ENCODE data around the gene KCNJ13.

GRCh38 chr2:232791518-232791917 lies 15.2 kb upstream of the KCNJ13 start:
- TF ChIP-seq, protein P1, sequence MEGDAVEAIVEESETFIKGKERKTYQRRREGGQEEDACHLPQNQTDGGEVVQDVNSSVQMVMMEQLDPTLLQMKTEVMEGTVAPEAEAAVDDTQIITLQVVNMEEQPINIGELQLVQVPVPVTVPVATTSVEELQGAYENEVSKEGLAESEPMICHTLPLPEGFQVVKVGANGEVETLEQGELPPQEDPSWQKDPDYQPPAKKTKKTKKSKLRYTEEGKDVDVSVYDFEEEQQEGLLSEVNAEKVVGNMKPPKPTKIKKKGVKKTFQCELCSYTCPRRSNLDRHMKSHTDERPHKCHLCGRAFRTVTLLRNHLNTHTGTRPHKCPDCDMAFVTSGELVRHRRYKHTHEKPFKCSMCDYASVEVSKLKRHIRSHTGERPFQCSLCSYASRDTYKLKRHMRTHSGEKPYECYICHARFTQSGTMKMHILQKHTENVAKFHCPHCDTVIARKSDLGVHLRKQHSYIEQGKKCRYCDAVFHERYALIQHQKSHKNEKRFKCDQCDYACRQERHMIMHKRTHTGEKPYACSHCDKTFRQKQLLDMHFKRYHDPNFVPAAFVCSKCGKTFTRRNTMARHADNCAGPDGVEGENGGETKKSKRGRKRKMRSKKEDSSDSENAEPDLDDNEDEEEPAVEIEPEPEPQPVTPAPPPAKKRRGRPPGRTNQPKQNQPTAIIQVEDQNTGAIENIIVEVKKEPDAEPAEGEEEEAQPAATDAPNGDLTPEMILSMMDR (IDR thresholded peaks at IDR 0.05; ENCODE audit: low read length) = no peak
- no peak for TF ChIP-seq EZH2 (optimal IDR thresholded peaks at IDR 0.05; ENCODE audit: low read depth, low read length)
